PFSK-1 (cell line): ENCODE data around the gene SERINC5.

Experiments used
- POLR2AphosphoS5 ChIP-seq: IDR thresholded peaks from 2 replicates; pipeline ENCODE4 v1.6.1; 2012; ENCODE audit warnings: low read depth, mild to moderate bottlenecking, control low read depth, low read length, moderate library complexity
- SIN3A ChIP-seq: IDR thresholded peaks from 2 replicates; pipeline ENCODE4 v1.6.1; 2012; ENCODE audit warnings: mild to moderate bottlenecking, low read length, moderate library complexity, borderline replicate concordance; ENCODE audit not compliant: insufficient read depth
- TAF1 ChIP-seq: IDR thresholded peaks from 2 replicates; pipeline ENCODE4 v1.6.1; 2012; ENCODE audit warnings: low read length, control low read depth, borderline replicate concordance; ENCODE audit not compliant: insufficient read depth

DNA sequence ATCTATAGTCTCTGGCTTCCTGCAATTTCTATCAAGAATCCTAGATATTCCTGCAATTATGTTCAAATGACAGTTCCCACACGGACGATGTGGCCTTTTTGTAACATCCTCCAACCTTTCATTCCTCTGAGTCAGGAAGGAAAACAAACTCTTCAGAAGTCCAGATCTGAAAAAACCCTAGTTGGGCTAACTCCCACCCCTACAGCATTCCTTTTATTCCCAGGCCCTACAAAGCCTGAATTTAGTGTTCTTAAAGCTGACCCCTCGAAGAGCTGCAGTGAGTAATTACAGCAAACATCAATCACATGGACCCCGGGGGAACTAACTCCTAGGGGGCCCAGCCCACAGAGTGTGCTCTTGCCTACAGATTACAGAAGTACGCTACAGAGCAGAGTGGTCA is 99.7 kb downstream of the SERINC5 start:
- no peak for TF ChIP-seq POLR2AphosphoS5
- TF ChIP-seq TAF1: no peak
- no peak for TF ChIP-seq SIN3A
